Kidney (tissue), 14 donors: ENCODE results near the gene RBMS1. TPM values are rescaled to one million over a fixed set of nuclear protein-coding genes. Genes with fewer than 3 reads are reported as not detected.

ENCODE experiments used
- DNase-seq, 5 donors: peaks; one replicate each; pipeline ENCODE4 v3.0.0-alpha.2; 2013 to 2020
- FAIRE-seq: peaks from 2 replicates; lab custom pipeline; 2012; peaks lifted over from hg19 to GRCh38; lab: Jason Lieb, UNC
- H3K27ac ChIP-seq, 2 donors: one replicate each; pipeline ENCODE4 v1.7.0; 2013; ENCODE audit warnings: low read depth in 2 of 2, low read length in 2 of 2, inconsistent platforms in 1 of 2
- H3K27me3 ChIP-seq: one replicate; pipeline ENCODE4 v1.7.1; 2013; ENCODE audit warnings: low read length, inconsistent platforms; ENCODE audit not compliant: control insufficient read depth, insufficient read depth
- H3K36me3 ChIP-seq, 3 donors: one replicate each; pipeline versions ENCODE4 v1.7.0 to v1.7.1; 2013; ENCODE audit warnings: low read length in 3 of 3, control low read depth in 1 of 3, inconsistent platforms in 1 of 3; ENCODE audit not compliant: insufficient read depth in 3 of 3, control insufficient read depth in 2 of 3
- H3K4me1 ChIP-seq, 3 donors: one replicate each; pipeline versions ENCODE4 v1.7.0 to v1.7.1; 2013; ENCODE audit warnings: low read length in 3 of 3, inconsistent platforms in 1 of 3, low read depth in 1 of 3; ENCODE audit not compliant: control insufficient read depth in 2 of 3, insufficient read depth in 2 of 3
- H3K4me3 ChIP-seq, 3 donors: one replicate each; pipeline versions ENCODE4 v1.7.0 to v1.8.1; 2013; ENCODE audit warnings: low read length in 3 of 3, control low read depth in 1 of 3, inconsistent platforms in 1 of 3
- H3K9ac ChIP-seq, 3 donors: one replicate each; pipeline versions ENCODE4 v1.7.0 to v1.7.1; 2013; ENCODE audit warnings: low read length in 3 of 3, control low read depth in 1 of 3, inconsistent platforms in 1 of 3
- H3K9me3 ChIP-seq, 3 donors: one replicate each; pipeline versions ENCODE4 v1.7.0 to v1.7.1; 2013; ENCODE audit warnings: low read length in 3 of 3, control low read depth in 1 of 3, inconsistent platforms in 1 of 3; ENCODE audit not compliant: control insufficient read depth in 2 of 3, insufficient read depth in 1 of 3
- CTCF ChIP-seq: IDR thresholded peaks from 3 replicates; pipeline ENCODE4 v1.5.1; 2012; ENCODE audit warnings: mild to moderate bottlenecking, moderate library complexity, borderline replicate concordance; ENCODE audit not compliant: insufficient read depth; ENCODE audit errors: extremely low read depth
- intact Hi-C: fragments of 100-400 bp; cut with DNase I; formaldehyde crosslinking; loops from one replicate; pipeline ENCODE4 v1.11.1; 2022
- polyA plus RNA-seq: library from polyadenylated mRNA; stranded (reverse); fragments of 350-450 nt; fragmentation: Illumina TruSeq; extraction: RNeasy Lipid Tissue Mini Kit (QIAGEN cat#74804); gene quantifications from one replicate; pipeline ENCODE4 v1.2.3, GENCODE V29; 2014; ENCODE audit warnings: low read depth, low replicate concordance; ENCODE audit not compliant: insufficient read depth
- total RNA-seq: library from RNA; stranded (reverse); fragmentation: NEBNext Ultra II Directional; extraction: Animal tissue kit (Norgen Biotek cat#: 25700); gene quantifications from one replicate; pipeline ENCODE4 v1.2.1, GENCODE V29; 2021
- donor health status: control.
- donor health status: control.
- donor health status: control.
- donor health status: control.
- donor health status: control.
- donor health status: DM: yes; HTN: yes; CAD: no.
- donor health status: Normal renal cell carcinoma (clear cell type).

RBMS1 gene
- total and polyA plus RNA-seq, 2 donors from 2014 or later: 25.6 to 94.8 TPM

DNA sequence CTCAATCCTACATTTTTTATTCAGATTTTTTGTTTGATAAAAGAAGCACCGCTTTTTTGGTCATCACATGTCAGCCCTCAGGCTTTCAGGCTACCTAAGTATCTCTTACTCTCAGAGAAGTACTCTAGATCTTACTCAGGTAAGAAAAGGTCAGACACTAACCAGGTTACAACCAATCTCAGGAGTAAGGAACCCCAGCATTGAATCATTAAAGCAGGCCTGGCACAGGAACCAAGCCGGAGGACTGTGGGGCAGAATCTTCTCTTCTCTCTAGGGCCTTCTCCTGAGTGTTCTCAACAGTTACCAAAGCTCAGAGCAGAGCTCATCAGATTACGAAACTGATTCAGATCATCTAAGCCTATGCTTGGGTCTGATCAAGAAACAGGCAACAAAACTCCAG is 28.2 kb downstream of the RBMS1 start:
- no peak for TF ChIP-seq CTCF
- Histone ChIP-seq H3K36me3 (no peaks in the 10 kb centered on the region), H3K27me3 (no peaks in the 10 kb centered on the region), H3K4me3 (no peak overlapping the region), H3K9ac (no peak overlapping the region), H3K4me1 (peaks cover 0 to 12% (median 3%) of the 10 kb centered on the region in 3 donors), H3K9me3 (no peaks in the 10 kb centered on the region), H3K27ac (no peak overlapping the region)
- no peak for FAIRE-seq
- DNase-seq: no peak
- intact Hi-C loops: no loop called here

DNA sequence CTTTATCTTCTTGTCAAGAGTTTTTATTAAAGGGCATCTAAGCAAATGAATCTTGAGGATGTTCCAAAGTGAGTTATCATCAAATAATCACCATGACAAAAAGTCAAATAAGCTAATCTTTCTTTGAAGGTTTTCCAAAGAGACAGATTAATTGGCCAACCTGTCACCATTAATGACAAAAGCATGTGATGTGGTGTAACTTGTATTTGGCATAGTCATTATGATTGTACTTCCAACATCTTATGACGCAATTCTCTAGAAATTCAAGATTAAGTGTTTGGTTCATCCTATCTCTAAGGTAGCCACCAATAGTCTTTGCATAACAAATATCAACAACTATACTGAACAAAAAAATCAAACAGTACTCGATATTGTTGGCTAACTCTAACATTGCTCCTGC is 28.6 kb downstream of the RBMS1 start:
- TF ChIP-seq CTCF: no peak
- DNase-seq (no peak), FAIRE-seq (no peak)
- no peaks in the 10 kb centered on the region for H3K36me3 ChIP-seq
- intact Hi-C loops: no loop called here
- no peaks in the 10 kb centered on the region for H3K27me3 ChIP-seq
- no peaks in the 10 kb centered on the region for H3K9me3 ChIP-seq
- no peak overlapping the region for H3K4me3 ChIP-seq
- H3K4me1 ChIP-seq: peaks cover 0 to 16% (median 7%) of the 10 kb centered on the region in 3 donors
- H3K9ac ChIP-seq: no peak overlapping the region
- no peak overlapping the region for H3K27ac ChIP-seq

DNA sequence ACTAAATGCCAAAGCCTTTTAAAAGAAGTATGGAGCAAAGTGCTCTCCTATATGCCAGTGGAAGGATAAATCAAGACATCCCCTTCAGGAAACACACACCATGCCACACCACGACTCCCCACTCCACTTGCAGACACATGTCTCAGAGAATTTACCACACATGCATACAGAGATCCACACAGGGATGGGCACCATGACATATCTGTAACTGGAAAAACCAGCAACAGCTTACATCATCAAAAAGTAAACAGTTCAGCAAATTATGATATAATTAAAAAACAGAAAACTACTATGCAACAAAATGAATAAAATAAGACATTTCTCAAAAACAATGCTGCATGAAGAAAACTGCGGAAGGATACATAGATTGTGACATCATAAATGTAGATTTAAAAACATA is 29.6 kb downstream of the RBMS1 start:
- DNase-seq (no peak), FAIRE-seq (no peak)
- no peak overlapping the region for H3K27ac ChIP-seq
- H3K36me3 ChIP-seq: no peaks in the 10 kb centered on the region
- intact Hi-C loops: no loop called here
- no peak overlapping the region for H3K4me3 ChIP-seq
- H3K4me1 ChIP-seq: peaks cover 0 to 19% (median 12%) of the 10 kb centered on the region in 3 donors
- H3K27me3 ChIP-seq: no peaks in the 10 kb centered on the region
- H3K9ac ChIP-seq: no peak overlapping the region
- no peaks in the 10 kb centered on the region for H3K9me3 ChIP-seq
- no peak for TF ChIP-seq CTCF

- TF ChIP-seq CTCF: no peak
- DNase-seq (no peak), FAIRE-seq (no peak)
- H3K4me1 ChIP-seq: peaks cover 0 to 19% (median 14%) of the 10 kb centered on the region in 3 donors
- H3K9me3 ChIP-seq: no peaks in the 10 kb centered on the region
- intact Hi-C loops: no loop called here
- H3K27ac ChIP-seq: no peak overlapping the region
- no peak overlapping the region for H3K9ac ChIP-seq
- H3K36me3 ChIP-seq: no peaks in the 10 kb centered on the region
- no peaks in the 10 kb centered on the region for H3K27me3 ChIP-seq
- H3K4me3 ChIP-seq: no peak overlapping the region
Observed at GRCh38 chr2:160463245-160463644, 30.4 kb downstream of the RBMS1 start.
